ENCODE measurements around the gene SLC38A11. TPM values are rescaled to one million over a fixed set of nuclear protein-coding genes. Genes with fewer than 3 reads are reported as not detected.
"Not testable (repeated sequence)": the region's sequence is repeated elsewhere in the genome, so short reads cannot be mapped to it uniquely, and the experiment has no call there.

Gene SLC38A11
- total RNA-seq, 1 donor from 2014 or later = 5.0 TPM

DNA sequence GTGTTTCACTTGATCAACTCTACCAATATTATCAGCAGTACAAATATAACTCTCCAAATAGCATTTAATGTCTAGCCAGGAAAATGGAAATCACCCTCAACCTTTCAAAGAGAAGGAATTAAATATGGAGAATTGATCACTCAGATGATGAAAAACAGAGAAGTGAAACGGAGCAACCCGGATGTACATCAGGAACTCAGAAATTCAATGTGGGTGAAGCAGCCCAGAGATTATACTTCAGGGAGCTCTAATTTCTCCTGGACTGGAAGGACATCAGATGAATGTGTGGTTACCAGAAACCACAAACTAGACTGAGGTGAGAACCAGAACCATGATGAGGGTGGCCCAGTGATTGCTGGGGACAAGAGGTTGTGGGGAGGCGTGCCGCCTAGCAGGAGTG, 78.2 kb downstream of the SLC38A11 start:
- no peak for DNase-seq

DNA sequence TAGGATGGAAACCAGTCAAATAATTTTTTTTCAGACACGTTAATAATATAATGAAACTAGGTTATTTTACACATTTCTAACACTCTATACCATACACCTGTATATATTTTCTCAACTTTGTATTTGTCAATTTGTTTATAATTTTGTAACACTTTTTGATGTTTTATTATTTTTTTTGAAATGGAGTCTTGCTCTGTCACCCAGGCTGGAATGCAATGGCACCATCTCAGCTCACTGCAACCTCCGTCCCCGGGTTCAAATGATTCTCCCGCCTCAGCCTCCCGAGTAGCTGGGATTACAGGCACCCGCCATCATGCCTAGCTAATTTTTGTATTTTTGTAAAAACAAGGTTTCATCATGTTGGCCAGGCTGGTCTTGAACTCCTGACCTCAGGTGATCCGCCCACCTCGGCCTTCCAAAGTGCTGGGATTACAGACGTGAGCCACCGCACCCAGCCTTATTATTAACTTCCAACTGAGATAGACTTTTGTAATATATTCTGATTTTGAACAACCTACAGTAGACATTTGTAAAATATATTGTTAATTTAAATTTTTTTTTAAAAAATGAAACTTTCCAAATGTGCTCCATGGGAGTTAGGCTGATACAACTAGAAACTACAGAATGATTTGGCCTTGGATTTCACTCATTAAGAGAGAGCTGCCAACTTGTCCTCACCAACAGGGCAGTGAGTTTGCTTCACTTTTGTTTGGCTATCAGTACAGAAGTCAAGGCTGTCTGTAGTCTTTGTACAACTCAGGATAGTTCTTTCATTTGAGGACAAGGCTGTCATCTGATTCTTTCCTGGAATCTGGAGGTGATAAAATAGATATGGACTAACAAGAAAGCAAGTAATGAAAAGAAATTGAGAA, 79.8 kb downstream of the SLC38A11 start:
- DNase-seq = no peak

DNA sequence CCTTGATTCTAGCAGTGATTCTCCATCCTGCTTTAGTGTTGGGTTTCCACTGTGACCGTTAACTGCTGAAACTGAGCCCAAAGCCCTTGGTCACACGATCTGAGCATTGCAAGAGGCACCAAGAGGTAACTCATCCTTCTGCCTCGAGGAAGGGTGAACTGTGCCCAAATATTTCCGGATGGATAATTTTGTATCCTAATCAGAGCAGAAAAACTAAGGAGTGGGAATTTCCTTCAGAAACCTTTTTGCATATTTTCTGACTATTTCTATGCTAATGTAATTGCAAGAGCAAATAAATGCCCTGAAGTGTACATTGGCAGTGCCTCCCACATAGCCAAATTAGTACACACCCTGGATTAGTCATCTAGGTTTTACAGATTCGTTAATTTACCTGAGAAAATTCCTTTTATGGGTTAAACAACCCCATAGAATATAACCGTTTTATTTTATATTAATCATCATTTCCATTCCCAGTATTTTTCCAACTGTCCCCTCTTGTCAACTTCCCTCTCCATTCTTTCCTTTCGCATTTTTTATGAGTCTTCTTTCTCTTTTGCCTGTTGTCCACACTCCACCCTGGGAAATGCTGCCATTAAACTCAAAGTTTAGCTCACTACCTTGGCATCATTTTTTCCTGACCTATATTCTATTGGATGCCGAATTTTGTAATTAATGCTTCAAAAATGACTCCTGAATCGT, 82.0 kb downstream of the SLC38A11 start:
- no peak for DNase-seq

DNA sequence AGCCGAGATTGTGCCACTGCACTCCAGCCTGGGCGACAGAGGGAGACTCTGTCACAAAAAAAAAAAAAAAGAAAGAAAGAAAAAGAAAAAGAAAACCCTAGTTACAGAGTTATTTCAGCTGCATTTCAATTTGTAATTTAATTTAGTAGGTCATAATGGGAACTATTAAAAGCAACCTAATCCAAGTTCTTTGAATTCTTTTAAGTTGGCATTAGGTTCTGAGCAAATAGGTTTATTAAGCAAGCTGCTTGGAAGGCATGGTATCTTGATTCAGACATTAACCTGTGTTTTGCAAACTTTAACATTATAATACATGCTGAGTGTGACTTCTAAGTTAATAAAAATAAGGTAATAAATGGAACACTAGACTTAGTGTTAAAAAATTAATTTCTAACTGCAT, 83.9 kb downstream of the SLC38A11 start:
- DNase-seq = no peak

DNA sequence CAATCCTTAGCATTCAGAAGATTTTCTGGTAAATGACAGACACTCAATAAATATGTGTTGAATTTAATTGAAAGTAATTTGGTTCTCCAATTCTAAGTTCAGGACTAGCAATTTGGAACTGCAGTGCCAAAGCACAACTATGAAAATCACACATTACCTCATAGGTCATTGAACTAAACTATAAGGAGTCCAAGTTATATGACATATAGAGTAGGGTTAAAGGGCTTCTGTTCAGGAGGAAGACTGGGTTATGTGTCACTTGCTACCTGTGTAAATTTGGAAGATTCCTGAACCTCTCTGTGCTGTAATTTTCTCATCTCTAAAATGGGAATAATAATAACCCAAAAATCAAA, 85.9 kb downstream of the SLC38A11 start:
- DNase-seq = no peak

DNA sequence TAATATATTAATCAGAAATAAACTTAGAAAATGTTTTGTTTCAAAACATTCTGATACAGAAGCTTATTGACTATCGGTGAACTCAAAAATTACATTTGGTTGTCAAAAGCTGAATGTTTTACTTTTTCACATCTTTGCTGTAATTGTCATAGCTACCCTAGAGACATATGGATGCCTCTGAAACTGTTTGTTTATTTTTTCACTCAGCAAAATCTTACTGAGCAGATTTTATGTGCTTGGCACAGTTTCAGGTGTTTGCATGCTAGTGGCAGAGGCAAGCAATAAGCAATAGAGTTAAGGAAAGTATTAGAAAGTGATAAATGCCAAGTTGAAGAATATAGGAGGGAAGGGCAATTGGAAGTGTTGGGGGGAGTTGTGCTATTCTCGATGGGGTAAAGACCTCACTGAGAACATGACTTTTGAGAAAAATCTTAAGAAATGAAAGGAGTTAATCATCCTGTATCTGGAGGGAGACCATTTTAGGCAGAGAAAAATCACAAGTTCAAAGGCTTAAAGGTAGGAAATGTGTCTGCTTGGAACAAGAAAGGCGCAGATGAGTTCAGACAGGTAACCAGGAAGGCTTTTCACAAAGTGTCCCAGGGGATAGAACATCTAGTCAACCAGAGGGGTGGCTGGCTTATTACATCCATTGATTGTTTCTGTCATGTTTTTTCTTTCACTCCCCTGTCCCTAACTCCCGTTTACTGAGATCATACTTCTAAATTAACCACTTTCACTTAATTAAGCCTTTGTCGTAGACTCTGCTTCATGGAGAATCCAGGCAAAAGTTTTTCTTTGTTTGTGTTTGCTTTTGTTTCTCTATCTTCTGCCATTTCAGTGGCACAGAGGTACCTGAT, 86.5 kb downstream of the SLC38A11 start:
- DNase-seq = no peak

DNA sequence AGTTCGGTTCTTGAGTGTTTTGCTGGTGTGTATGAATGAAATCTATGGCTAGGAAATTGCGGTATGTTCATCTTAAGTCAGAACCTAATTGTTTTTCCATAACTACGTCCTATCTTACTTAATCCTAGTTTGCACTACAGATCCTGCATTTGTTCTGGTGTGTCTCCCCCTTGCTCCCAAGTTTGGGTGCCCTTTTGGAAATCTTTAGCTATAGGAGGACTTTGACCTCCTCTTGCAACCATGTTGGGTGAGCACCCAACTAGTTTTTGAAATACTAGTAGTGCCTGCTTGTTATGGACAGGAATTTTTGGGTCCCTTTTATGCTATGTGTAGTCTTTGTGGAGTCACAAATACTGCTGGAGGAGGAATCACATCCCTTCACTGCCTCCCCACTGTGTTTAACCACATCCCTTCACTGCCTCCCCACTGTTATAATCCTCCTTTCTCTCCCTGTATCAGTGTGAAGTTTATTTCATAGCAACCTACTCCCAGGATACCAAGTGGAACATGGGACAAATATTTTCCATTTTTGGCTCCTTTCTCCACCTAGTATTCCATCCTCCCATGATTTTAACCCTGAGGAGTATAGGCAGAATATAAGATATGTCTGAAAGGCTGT, 87.4 kb downstream of the SLC38A11 start:
- DNase-seq = no peak

DNA sequence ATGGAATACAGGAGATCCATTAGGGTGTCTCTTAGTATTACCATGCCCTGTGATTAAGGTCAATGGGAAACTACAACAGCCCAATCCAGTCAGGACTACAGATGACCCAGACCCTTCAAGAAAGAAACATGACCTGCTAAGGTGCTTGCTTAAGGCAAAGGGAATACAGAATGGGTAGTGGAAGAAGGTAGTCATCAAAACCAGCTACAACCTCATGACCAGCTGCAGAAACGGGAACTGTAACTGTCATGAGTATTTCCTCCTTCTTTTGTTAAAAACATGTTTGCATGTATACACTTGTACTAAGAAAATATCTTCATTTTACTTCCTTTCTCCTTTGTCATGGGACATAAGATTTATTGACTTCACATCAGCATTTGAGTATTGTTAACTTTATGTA, 88.9 kb downstream of the SLC38A11 start:
- DNase-seq = not testable (repeated sequence)

DNA sequence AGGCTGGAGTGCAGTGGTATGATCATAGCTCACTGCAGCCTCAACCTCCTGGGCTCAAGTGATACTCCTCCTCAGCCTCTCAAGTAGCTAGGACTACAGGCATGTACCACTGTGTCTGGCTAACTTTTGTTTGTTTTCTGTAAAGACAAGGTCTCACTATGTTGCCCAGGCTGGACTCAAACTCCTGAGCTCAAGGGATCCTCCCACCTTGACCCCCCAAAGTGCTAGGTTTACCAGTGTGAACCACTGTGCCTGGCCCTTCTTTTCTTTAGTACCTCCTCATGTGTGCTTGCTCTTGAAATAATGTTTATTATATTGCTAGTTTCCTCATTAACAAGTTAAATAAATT, 94.7 kb downstream of the SLC38A11 start:
- DNase-seq = no peak

DNA sequence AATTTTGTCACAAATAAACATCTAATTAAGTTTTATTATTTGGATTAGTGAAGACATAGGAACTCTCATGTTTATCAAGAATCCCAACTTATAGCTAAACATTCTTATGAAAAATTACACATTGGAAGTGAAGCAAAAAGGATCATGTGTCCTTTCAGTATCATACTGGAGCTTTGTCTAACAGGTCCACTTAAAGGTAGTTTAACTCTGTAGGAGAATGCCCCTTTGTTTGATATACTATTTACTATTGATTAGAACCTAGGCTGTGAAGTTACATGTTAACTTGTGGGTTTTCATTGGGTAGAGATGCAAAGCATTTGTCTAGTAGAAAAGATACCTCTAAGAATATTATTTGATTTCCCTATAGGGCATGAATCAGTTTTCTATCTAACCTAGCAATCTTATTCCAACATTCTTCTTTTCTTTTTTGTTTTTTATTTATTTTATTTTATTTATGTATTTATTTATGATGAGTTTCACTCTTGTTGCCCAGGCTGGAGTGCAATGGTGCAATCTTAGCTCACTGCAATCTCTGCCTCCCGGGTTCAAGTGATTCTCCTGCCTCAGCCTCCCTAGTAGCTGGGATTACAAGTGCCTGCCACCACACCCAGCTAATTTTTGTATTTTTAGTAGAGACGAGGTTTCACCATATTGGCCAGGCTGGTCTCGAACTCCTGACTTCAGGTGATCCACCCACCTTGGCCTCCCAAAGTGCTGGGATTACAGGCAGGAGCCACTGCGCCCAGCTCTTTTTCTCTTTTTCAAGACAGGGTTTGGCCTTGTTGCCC, 95.2 kb downstream of the SLC38A11 start:
- not testable (repeated sequence) for DNase-seq

DNA sequence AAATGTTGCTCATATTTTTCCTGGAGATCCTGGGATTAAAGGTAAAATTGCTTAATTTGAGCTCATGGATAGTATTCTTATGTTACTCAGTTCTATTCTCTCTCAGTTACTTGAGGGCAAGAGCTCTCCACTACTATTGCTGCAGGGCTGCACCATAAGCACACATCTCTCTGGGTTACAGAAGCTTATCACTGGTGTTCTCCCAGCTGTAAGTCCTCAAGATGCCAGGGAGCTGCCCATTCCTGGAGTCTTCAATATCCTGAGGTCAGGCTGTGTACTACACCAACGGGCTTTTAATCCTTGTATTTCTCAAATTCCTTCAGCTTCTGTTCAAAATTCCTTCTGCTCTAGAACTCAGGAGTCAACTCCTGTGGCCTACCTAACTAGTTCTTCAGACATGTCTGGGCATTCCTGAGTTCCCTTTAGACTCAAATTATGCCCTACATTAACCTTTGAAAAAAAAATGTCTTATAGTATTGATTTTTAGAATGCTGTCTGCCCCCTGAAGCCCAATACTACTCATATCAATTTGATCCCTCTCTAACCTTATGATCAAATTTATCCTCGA, 96.0 kb downstream of the SLC38A11 start:
- DNase-seq = no peak

DNA sequence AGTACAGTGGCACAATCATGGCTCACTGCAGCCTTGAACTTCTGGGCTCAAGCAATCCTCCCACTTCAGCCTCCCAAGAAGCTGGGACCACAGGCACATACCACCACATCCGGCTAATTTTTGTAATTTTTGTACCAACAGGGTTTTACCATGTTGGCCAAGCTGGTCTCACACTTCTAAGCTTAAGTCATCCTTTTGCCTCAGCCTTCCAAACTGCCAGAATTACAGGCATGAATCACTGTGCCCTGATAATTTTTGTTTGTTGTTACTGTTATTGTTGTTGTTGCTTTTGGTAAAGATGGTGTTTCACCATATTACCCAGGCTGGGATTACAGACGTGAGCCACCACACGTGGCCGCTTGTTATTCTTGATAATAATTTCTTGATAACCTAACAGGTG, 103.2 kb downstream of the SLC38A11 start:
- DNase-seq = no peak

DNA sequence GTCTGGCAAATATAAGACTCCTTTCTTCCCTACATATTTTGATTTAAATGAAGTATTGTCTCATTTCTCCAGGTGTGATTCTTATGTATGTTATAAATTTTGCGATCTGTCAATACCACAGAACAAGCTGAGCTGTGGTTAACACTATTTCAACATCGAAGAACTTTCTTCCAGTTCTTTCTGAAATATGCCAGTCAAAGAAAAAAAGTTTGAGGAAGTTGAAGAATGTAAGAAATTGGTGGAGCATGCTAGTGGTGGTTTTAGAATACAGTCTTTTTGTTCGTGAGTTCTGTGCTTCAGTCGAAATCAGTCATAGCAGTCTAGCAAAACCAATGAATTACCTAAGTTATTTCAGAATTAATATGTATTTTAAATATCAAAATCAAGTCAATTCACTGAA, 105.1 kb downstream of the SLC38A11 start:
- no peak for DNase-seq

DNA sequence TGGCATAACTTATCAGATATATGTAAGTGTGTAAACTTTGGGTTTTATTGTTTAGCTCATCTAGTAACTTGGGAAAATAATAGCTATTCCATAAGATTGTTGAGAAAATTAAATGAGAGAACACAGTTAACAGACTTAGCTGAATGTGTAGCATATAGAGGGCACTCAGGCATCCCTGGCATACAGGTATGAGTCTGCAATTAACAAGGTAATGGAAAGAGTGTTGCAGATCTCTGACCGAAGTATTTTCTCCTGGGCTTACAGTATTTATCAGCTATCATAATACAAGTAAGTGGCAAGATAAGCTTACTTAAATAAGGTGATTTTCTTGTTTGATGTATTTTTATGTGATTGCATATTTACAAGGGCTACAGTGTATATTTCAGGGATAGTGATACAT, 105.8 kb downstream of the SLC38A11 start:
- DNase-seq = no peak

DNA sequence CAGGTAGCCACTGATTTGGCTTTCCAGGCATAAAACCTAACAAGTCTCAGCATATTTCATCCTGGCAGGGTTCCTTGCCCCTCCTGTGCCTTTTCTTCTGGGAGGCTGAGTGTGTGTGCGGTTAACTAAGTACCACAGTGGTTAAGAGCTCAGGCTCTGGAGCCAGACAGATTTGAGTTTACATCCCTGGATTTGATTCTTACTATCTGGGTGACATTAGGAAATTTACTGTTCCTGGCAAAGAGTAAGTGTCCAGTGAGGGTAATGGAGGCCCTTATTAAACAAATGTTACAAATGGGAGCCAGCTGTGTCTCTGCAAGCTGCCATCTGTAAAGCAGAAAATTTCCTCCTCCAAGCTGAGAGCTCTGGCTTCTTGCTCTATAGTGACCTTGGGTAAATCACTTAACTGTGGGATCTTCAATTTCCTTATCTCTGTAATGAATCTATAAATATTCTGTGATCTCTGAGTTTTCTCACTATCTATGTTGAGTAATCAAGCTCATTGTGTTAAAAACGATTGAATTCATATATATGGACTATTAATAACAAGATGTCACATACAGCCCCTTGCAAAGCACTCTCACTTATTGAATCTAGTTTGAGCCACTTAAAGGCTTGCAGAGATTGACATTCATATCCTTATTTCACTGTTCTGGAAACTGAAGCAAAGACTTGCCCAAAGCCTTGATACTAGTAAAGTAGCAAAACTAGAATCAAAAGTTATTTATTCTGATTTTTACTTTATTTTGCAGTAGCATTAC, 107.2 kb downstream of the SLC38A11 start:
- no peak for DNase-seq

DNA sequence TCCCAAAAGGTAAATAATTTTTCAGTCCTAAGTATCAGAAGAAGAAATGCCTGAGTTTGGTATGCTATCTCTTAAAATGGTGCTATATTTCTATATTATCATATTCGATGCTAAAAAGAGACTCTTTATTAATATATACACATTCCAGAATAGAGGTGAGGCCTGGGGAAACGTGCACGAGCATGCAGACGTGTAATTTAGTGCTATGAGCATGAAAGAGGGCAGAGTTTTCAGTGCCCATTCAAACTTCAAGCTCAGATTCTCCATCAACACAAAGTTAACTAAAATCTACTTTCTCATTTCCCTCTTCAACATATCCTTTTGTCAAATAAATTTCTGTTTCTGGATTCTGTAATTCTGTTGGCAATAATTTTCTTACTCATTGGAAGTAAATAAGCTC, 108.0 kb downstream of the SLC38A11 start:
- DNase-seq = no peak

DNA sequence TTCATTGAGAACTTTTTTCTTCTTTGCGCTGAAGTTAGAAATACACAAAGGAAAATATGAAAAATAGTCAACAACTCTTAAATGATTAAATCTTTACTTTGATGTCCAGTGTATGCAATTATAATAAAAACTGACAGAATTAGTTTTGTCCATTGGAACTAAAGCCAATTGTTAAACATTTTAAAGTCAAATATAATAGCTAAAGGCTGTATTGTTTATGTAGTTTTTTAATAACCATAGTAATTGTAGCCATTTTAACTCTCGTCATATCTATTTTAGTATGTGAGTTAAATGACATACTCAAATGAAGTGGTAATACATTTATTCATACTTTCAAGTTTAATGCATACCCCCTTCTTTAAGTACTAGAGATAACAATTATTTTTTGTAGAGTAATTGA, 109.0 kb downstream of the SLC38A11 start:
- no peak for DNase-seq
